Activated T-cell treated with anti-CD3 and anti-CD28 coated beads, Interleukin-2, amount 50 U/mL, for 72 hours (primary cell): ENCODE measurements around the gene NF1. TPM values are rescaled to one million over a fixed set of nuclear protein-coding genes. Genes with fewer than 3 reads are reported as not detected.

Experiments
- ATAC-seq, 2 donors: fragments of 150-1000 bp; cut with Tn5 transposase; replicated peaks in 1 of 2; 2 replicates each; pipeline ENCODE4 v1.10.0; 2021; ENCODE audit warnings: moderate library complexity in 2 of 2, mild to moderate bottlenecking in 1 of 2
- DNase-seq, 2 donors: peaks; one replicate each; pipeline ENCODE4 v3.0.0; 2021 to 2022; ENCODE audit warnings: mixed read lengths in 1 of 2
- H3K27ac Mint-ChIP-seq: one replicate; pipeline ENCODE4 v1.8.0; 2022; ENCODE audit warnings: mild to moderate bottlenecking, moderate library complexity, mixed read lengths
- H3K27me3 Mint-ChIP-seq: one replicate; pipeline ENCODE4 v1.8.0; 2022; ENCODE audit warnings: low read depth, mixed read lengths
- H3K36me3 Mint-ChIP-seq, 2 donors: one replicate each; pipeline ENCODE4 v1.8.0; 2022; ENCODE audit warnings: mixed read lengths in 2 of 2, mild to moderate bottlenecking in 1 of 2; ENCODE audit not compliant: insufficient read depth in 2 of 2
- H3K4me1 Mint-ChIP-seq: one replicate; pipeline ENCODE4 v1.8.0; 2022; ENCODE audit warnings: low read depth, mixed read lengths
- H3K4me3 Mint-ChIP-seq, 2 donors: one replicate each; pipeline ENCODE4 v1.8.0; 2022; ENCODE audit warnings: mild to moderate bottlenecking in 2 of 2, mixed read lengths in 2 of 2, moderate library complexity in 2 of 2
- H3K9me3 Mint-ChIP-seq, 2 donors: one replicate each; pipeline ENCODE4 v1.8.0; 2022; ENCODE audit warnings: mixed read lengths in 2 of 2
- total RNA-seq, 2 donors: library from RNA; stranded (reverse); gene quantifications; one replicate each; pipeline ENCODE4 v1.2.3, GENCODE V29; 2022

Gene NF1
- total RNA-seq, 2 donors from 2014 or later: 26.4 to 26.9 TPM

DNA sequence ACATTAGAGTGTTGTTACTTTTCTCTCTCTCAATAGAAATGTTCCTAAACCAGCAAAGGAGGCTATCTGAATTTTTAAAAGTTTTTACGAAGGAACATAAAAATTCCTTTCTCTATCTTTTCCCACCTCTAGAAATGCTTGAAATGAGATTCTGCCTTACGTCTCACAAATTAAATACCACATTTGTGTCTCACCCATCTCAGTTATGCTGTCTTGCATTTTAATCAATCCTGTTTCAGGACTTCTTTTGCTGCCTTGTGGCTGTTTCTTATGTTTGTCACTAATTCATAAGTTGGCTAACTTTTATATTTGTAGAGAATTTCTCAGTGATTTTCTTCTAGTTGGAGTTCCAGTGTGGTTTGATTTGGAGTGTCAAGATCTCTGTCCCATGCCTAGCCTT is 198.8 kb downstream of the NF1 start:
- DNase-seq (no peak), ATAC-seq (no peak)
- Mint-ChIP-seq H3K4me3 (no peak overlapping the region), H3K36me3 (no peaks in the 10 kb centered on the region), H3K27me3 (no peaks in the 10 kb centered on the region), H3K9me3 (no peaks in the 10 kb centered on the region), H3K4me1 (peaks cover 24% of the 10 kb centered on the region), H3K27ac (no peak overlapping the region)

DNA sequence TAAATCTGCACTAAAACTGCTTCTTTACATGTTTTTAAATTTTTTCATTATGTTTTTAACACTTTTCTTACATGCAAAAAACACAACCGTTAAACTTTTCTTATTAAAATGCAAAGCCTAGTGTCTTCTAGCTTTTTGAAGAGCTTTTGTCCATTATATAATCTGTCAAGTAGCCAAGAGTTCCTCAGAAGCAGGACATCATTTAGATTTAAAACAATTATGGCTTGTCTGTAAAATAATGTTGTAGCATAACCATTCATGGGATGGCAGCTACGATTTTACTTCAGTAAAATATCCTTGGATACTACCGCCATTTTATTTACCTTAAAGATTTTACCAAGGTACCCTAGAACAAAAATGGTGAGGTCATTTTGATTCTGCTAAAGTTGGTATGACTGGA is 199.5 kb downstream of the NF1 start:
- ATAC-seq: no peak
- DNase-seq: no peak
- Mint-ChIP-seq H3K36me3 (no peaks in the 10 kb centered on the region), H3K27ac (no peak overlapping the region), H3K4me1 (peaks cover 19% of the 10 kb centered on the region), H3K4me3 (no peak overlapping the region), H3K27me3 (no peaks in the 10 kb centered on the region), H3K9me3 (no peaks in the 10 kb centered on the region)

DNA sequence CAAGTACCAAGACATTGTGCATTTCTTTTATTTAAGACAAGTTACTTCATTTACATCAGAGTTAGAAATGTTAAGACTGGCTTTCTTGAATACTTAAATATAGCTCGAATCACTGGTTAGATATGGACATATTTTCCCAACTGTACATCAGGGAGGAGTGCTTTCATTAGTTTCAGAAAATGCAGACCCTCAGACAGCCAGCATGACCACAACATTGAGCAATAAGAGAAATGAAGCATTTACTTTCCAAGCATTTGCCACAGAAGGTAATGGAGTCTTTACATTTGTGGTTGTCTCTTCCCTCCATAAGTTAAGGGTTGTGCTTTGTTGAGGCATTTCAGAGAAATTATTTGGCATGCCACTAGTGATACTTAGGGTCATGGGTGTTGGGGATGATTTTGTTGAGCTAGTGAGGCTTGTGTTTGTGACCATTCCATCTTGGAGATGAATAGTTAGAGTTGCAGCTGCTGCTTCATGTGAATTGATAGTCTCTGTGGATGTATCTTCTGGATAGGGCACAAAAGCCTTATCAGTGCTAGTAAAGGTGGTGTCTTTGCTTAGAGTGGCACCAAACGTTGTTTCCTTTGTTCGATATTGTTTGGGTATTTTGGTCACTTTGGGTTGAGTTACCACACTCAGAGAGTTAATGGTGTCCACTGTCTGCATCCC is 200.2 kb downstream of the NF1 start:
- Mint-ChIP-seq H3K27me3 (no peaks in the 10 kb centered on the region), H3K27ac (no peak overlapping the region), H3K9me3 (no peaks in the 10 kb centered on the region), H3K36me3 (no peaks in the 10 kb centered on the region), H3K4me3 (no peak overlapping the region), H3K4me1 (peaks cover 21% of the 10 kb centered on the region)
- ATAC-seq (no peak), DNase-seq (no peak)

DNA sequence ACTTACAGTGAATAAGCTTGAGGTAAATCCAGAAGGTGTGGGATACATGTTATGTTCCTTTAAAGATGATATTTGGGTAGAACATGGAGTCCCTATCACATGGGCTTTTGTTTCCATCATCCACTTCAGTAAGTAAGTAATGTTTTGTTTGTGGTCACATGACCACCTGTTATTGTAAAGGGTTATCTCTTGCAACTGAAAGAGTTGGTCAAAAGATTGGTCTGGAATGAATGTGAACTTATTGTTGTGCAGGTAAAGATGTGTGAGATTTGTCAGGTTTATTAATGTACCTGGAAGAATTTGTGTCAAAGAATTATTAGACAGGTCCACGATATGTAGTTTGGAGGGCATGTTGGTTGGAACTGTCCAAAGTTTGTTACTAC is 200.7 kb downstream of the NF1 start:
- Mint-ChIP-seq H3K9me3 (no peaks in the 10 kb centered on the region), H3K4me1 (peaks cover 20% of the 10 kb centered on the region), H3K27ac (no peak overlapping the region), H3K36me3 (no peaks in the 10 kb centered on the region), H3K4me3 (no peak overlapping the region), H3K27me3 (no peaks in the 10 kb centered on the region)
- DNase-seq: no peak
- no peak for ATAC-seq

DNA sequence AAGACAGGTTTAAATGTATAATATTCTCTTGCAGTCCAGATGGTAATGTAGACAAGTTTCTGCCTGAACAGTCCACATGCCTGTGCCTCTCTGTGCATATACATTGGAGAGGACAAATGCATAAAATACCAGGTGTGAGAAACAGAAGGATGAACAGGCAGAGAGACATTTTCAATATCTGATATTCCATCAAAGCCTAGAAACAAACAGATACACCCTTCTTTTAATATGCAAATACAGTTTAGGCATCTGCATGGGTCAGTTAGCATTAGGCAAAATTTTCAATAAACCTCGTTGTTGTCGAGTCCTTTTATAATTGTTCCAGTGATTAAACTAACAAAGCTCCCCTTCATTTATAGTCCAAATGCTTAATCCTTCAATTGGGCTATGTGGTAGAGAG is 201.4 kb downstream of the NF1 start:
- DNase-seq: no peak
- Mint-ChIP-seq H3K27me3 (no peaks in the 10 kb centered on the region), H3K27ac (no peak overlapping the region), H3K9me3 (no peaks in the 10 kb centered on the region), H3K36me3 (no peaks in the 10 kb centered on the region), H3K4me3 (no peak overlapping the region), H3K4me1 (peaks cover 18% of the 10 kb centered on the region)
- ATAC-seq: no peak

- ATAC-seq (no peak), DNase-seq (no peak)
- no peaks in the 10 kb centered on the region for H3K27me3 Mint-ChIP-seq
- no peaks in the 10 kb centered on the region for H3K36me3 Mint-ChIP-seq
- H3K4me3 Mint-ChIP-seq: no peak within 1 kb of the TSS
- no peaks in the 10 kb centered on the region for H3K9me3 Mint-ChIP-seq
- H3K4me1 Mint-ChIP-seq: peaks cover 27% of the 10 kb centered on the region
- H3K27ac Mint-ChIP-seq: no peak within 1 kb of the TSS
These were observed 202.3 kb downstream of the NF1 start, which contains the start of gene OMG for GRCh38 chr17:31297090-31297489. OMG (minus strand) TSS chr17:31297239; CDS start chr17:31296331, 908 bp downstream.

GRCh38 chr17:31299624-31300023 is 204.8 kb downstream of the NF1 start:
- H3K4me3 Mint-ChIP-seq: no peak overlapping the region
- no peak overlapping the region for H3K27ac Mint-ChIP-seq
- peaks cover 35% of the 10 kb centered on the region for H3K4me1 Mint-ChIP-seq

GRCh38 chr17:31307640-31308039 is 212.9 kb downstream of the NF1 start:
- Mint-ChIP-seq H3K9me3 (peaks cover 7 to 12% of the 10 kb centered on the region in 2 donors), H3K4me3 (peak overlapping the region; percentile 76 to 88), H3K27me3 (no peaks in the 10 kb centered on the region), H3K4me1 (peaks cover 65% of the 10 kb centered on the region), H3K27ac (peak overlapping the region; percentile 92), H3K36me3 (peaks cover 20 to 42% of the 10 kb centered on the region in 2 donors)
- no peak for DNase-seq
- ATAC-seq: no peak

More at GRCh38 chr17:31299624-31300023, 204.8 kb downstream of the NF1 start:
- Mint-ChIP-seq H3K27me3 (no peaks in the 10 kb centered on the region), H3K9me3 (peaks cover 2 to 3% of the 10 kb centered on the region in 2 donors), H3K36me3 (peaks cover 5 to 21% of the 10 kb centered on the region in 2 donors)
- DNase-seq (no peak), ATAC-seq (no peak)

GRCh38 chr17:31308372-31309334 is 213.9 kb downstream of the NF1 start:
- peak; percentile 75 to 79 for ATAC-seq
- Mint-ChIP-seq H3K9me3 (peaks cover 4 to 12% of the 10 kb centered on the region in 2 donors), H3K27ac (peak overlapping the region; percentile 92), H3K36me3 (peaks cover 19 to 33% of the 10 kb centered on the region in 2 donors), H3K4me3 (peak overlapping the region; percentile 76 to 88), H3K27me3 (no peaks in the 10 kb centered on the region), H3K4me1 (peaks cover 65% of the 10 kb centered on the region)
- DNase-seq: no peak

DNA sequence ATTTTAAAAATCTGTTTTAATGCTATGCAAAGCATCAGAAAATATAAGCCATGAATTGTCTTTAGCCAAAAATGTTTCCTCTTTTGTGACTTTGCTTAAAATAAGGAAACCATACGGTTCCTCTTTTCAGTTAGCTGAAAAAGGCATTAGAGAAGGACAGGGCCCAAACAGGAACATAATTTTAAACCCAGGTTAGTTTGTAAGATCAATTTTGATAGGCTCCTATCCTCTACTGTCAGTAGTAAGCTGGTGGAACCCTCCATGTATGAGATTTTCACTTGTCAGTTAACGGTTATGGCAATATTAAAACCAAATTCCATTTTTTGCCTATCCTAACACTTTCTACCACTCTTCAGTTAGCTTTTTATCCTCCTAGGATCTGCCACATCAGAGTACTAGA is 214.8 kb downstream of the NF1 start:
- DNase-seq (no peak), ATAC-seq (no peak)
- Mint-ChIP-seq H3K9me3 (peaks cover 4 to 10% of the 10 kb centered on the region in 2 donors), H3K27me3 (no peaks in the 10 kb centered on the region), H3K4me1 (peaks cover 63% of the 10 kb centered on the region), H3K36me3 (peaks cover 15 to 25% of the 10 kb centered on the region in 2 donors), H3K4me3 (peak overlapping the region; percentile 76 to 88), H3K27ac (peak overlapping the region; percentile 92)

GRCh38 chr17:31310260-31310659 is 215.5 kb downstream of the NF1 start:
- no peaks in the 10 kb centered on the region for H3K27me3 Mint-ChIP-seq
- peak overlapping the region; percentile 76 to 88 for H3K4me3 Mint-ChIP-seq
- peaks cover 62% of the 10 kb centered on the region for H3K4me1 Mint-ChIP-seq
- ATAC-seq (peak; percentile 35 to 49), DNase-seq (peak; percentile 31 to 39)
- H3K9me3 Mint-ChIP-seq: peaks cover under 1 to 5% of the 10 kb centered on the region in 2 donors
- peak overlapping the region; percentile 92 for H3K27ac Mint-ChIP-seq
- peaks cover 11 to 18% of the 10 kb centered on the region in 2 donors for H3K36me3 Mint-ChIP-seq

DNA sequence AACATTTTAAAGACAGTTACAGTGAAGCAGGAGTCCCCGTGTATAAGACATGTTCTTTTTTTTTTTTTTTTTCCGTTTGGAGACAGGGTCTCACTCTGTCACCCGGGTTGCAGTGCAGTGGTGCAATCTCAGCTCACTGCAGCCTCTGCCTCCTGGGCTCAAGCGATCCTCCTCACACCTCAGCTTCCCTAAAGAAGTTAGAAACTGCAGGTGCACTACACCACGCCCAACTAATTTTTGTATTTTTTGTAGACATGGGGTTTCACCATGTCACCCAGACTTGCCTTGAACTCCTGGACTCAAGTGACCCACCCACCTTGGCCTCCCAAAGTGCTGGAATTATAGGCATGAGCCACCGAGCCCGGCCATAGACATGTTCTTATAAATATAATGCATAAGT is 216.1 kb downstream of the NF1 start:
- peak; percentile 15 to 28 for DNase-seq
- ATAC-seq: peak in 1 of 2 donors; percentile 12
- Mint-ChIP-seq H3K36me3 (peaks cover 9 to 12% of the 10 kb centered on the region in 2 donors), H3K27me3 (no peaks in the 10 kb centered on the region), H3K27ac (peak overlapping the region; percentile 97), H3K9me3 (peaks cover 0 to 4% of the 10 kb centered on the region in 2 donors), H3K4me1 (peaks cover 63% of the 10 kb centered on the region), H3K4me3 (peak overlapping the region; percentile 76 to 88)

- no peak for ATAC-seq
These were observed 216.7 kb downstream of the NF1 start for GRCh38 chr17:31311526-31311925.

More at GRCh38 chr17:31311526-31311925, 216.7 kb downstream of the NF1 start:
- peaks cover 63% of the 10 kb centered on the region for H3K4me1 Mint-ChIP-seq
- no peak for DNase-seq
- H3K4me3 Mint-ChIP-seq: peak overlapping the region; percentile 76 to 88
- no peaks in the 10 kb centered on the region for H3K27me3 Mint-ChIP-seq
- peaks cover 6 to 9% of the 10 kb centered on the region in 2 donors for H3K36me3 Mint-ChIP-seq
- peak overlapping the region; percentile 97 for H3K27ac Mint-ChIP-seq
- peaks cover 0 to 1% of the 10 kb centered on the region in 2 donors for H3K9me3 Mint-ChIP-seq
